Neural crest cell (in vitro differentiated cells): ENCODE measurements around the gene SNX25. TPM values are rescaled to one million over a fixed set of nuclear protein-coding genes. Genes with fewer than 3 reads are reported as not detected.
"Not testable (repeated sequence)": the region's sequence is repeated elsewhere in the genome, so short reads cannot be mapped to it uniquely, and the experiment has no call there.

ENCODE experiments used
- DNase-seq: peaks from one replicate; pipeline ENCODE4 v3.0.0; 2021; ENCODE audit warnings: low read depth, mixed read lengths, low spot score
- H3K27ac Mint-ChIP-seq: one replicate; pipeline ENCODE4 v1.8.0; 2021; ENCODE audit warnings: mild to moderate bottlenecking, mixed read lengths; ENCODE audit not compliant: unreplicated experiment
- H3K27me3 Mint-ChIP-seq: 2 replicates; pipeline ENCODE4 v1.8.0; 2021; ENCODE audit warnings: low read depth, mild to moderate bottlenecking, mixed read lengths
- H3K36me3 Mint-ChIP-seq: 2 replicates; pipeline ENCODE4 v1.8.0; 2021; ENCODE audit warnings: low read depth, mild to moderate bottlenecking, mixed read lengths
- H3K4me1 Mint-ChIP-seq: 2 replicates; pipeline ENCODE4 v1.8.0; 2021; ENCODE audit warnings: mixed read lengths
- H3K4me3 Mint-ChIP-seq: one replicate; pipeline ENCODE4 v1.8.0; 2021; ENCODE audit warnings: mild to moderate bottlenecking, mixed read lengths
- H3K9me3 Mint-ChIP-seq: 2 replicates; pipeline ENCODE4 v1.8.0; 2021; ENCODE audit warnings: mixed read lengths
- total RNA-seq: library from RNA; stranded (reverse); gene quantifications from 2 replicates; pipeline ENCODE4 v1.2.1, GENCODE V29; 2021
- TF ChIP-seq, protein P1 (sequence below): fragments of 200-600 bp; sonication (generic); conservative IDR thresholded peaks from 2 replicates; pipeline ENCODE4 v1.5.0; 2021; ENCODE audit warnings: antibody characterized with exemption, mild to moderate bottlenecking

Gene SNX25
- total RNA-seq, 1 donor from 2014 or later = 9.7 TPM

DNA sequence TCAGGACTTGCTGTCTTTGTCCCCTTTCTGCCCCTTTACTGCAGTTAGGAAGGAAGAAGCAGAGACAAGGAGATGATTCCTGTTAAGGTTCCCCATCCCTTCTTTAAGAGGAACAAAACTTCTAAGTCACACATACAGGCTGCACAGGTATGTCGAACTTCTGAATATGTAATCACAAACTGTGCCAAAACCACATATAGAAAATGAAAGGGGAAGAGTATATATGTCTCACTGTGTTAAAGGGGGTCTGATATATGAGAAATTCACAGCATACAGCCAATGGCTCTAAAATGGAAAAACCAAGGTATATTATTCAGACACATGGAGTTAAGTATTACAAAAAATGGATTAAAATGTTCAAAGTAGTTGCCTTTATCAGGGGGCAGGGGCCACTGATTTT, 17.3 kb upstream of the SNX25 start:
- H3K27me3 Mint-ChIP-seq = no peaks in the 10 kb centered on the region
- H3K4me1 Mint-ChIP-seq = no peaks in the 10 kb centered on the region
- H3K36me3 Mint-ChIP-seq = peaks cover 7% of the 10 kb centered on the region
- H3K4me3 Mint-ChIP-seq = no peak overlapping the region
- no peak overlapping the region for H3K27ac Mint-ChIP-seq
- H3K9me3 Mint-ChIP-seq = no peaks in the 10 kb centered on the region
- TF ChIP-seq, protein P1, sequence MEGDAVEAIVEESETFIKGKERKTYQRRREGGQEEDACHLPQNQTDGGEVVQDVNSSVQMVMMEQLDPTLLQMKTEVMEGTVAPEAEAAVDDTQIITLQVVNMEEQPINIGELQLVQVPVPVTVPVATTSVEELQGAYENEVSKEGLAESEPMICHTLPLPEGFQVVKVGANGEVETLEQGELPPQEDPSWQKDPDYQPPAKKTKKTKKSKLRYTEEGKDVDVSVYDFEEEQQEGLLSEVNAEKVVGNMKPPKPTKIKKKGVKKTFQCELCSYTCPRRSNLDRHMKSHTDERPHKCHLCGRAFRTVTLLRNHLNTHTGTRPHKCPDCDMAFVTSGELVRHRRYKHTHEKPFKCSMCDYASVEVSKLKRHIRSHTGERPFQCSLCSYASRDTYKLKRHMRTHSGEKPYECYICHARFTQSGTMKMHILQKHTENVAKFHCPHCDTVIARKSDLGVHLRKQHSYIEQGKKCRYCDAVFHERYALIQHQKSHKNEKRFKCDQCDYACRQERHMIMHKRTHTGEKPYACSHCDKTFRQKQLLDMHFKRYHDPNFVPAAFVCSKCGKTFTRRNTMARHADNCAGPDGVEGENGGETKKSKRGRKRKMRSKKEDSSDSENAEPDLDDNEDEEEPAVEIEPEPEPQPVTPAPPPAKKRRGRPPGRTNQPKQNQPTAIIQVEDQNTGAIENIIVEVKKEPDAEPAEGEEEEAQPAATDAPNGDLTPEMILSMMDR = no peak
- DNase-seq = no peak

DNA sequence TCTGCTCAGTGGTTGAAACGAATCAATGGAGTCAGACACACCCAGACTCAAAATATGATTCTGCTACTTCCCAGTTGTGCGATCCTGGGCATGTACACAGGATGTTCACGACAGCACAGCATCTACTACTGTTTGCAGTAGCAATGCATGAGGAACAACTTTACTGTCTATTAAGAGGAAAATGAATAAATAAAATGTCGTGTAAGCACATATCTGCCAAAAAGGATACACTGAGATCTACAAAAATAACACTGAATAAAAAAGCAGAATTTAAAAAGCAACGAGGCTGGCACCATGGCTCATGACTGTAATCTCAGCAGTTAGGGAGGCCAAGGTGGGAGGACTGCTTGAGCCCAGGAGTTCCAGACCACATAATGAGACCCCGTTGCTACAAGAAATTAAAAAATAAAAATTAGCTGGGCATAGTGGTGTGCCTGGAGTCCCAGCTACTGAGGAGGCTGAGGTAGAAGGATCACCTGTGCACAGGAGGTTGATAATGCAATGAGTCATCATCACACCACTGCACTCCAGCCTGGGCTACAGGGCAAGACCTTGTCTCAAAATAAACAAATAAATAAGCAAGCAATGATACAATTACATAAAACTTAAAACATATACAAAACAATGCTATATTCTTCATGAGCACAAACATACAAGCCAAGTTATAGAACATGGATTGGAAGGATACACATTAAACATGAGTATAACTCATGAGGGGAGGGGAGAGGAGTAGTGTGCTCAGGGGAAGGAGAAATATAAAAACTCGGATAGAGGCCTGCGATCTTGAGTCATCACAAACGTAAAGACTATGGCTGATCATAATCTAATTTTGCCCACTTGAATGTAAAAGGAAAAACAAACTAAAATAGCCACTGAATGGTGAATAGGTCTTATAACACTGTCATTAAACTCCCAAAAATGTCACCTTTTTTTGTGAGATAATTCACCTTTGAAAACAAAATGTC, 14.2 kb upstream of the SNX25 start:
- Mint-ChIP-seq H3K4me3 (no peak overlapping the region), H3K4me1 (no peaks in the 10 kb centered on the region), H3K27me3 (no peaks in the 10 kb centered on the region), H3K36me3 (peaks cover 7% of the 10 kb centered on the region), H3K9me3 (no peaks in the 10 kb centered on the region), H3K27ac (no peak overlapping the region)
- TF ChIP-seq, protein P1 = no peak
- no peak for DNase-seq

DNA sequence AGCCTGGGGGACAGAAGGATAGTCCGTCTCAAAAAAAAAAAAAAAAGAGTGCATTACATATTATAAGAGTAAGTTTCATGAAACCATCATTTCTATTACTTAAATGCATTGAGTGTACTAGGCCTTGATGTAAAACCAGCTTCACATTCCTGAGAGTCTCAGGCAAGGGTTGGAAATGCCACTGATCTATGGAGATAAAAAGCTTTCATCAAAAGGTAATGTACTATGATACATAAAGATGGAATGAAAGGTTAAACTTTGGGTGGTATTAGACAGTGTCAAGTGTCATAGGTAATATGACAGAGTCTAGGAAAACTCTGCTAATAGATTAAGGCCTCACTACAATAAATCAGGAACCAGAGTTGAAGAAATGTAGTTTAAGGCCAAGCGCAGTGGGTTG, 13.0 kb upstream of the SNX25 start:
- TF ChIP-seq, protein P1 = no peak
- Mint-ChIP-seq H3K9me3 (no peaks in the 10 kb centered on the region), H3K4me1 (peaks cover 3% of the 10 kb centered on the region), H3K4me3 (no peak overlapping the region), H3K36me3 (peaks cover 5% of the 10 kb centered on the region), H3K27me3 (no peaks in the 10 kb centered on the region), H3K27ac (no peak overlapping the region)
- no peak for DNase-seq

DNA sequence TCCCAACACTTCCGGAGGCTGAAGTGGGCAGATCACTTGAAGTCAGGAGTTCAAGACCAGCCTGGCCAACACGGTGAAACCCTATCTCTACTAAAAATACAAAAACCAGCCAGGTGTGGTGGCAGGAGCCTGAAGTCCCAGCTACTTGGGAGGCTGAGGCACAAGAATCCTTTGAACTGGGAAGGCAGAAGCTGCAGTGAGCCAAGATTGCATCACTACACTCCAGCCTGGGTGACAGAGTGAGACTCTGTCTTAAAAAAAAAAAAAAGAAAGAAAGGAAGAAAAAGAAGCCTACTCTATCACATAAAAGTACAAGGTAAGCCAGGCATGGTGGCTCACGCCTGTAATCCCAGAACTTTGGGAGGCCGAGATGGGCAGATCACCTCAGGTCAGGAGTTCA, 11.2 kb upstream of the SNX25 start:
- H3K9me3 Mint-ChIP-seq, H3K36me3 Mint-ChIP-seq, H3K27ac Mint-ChIP-seq, H3K27me3 Mint-ChIP-seq, DNase-seq, H3K4me3 Mint-ChIP-seq: not testable (repeated sequence)
- H3K4me1 Mint-ChIP-seq = peaks cover 20% of the 10 kb centered on the region

DNA sequence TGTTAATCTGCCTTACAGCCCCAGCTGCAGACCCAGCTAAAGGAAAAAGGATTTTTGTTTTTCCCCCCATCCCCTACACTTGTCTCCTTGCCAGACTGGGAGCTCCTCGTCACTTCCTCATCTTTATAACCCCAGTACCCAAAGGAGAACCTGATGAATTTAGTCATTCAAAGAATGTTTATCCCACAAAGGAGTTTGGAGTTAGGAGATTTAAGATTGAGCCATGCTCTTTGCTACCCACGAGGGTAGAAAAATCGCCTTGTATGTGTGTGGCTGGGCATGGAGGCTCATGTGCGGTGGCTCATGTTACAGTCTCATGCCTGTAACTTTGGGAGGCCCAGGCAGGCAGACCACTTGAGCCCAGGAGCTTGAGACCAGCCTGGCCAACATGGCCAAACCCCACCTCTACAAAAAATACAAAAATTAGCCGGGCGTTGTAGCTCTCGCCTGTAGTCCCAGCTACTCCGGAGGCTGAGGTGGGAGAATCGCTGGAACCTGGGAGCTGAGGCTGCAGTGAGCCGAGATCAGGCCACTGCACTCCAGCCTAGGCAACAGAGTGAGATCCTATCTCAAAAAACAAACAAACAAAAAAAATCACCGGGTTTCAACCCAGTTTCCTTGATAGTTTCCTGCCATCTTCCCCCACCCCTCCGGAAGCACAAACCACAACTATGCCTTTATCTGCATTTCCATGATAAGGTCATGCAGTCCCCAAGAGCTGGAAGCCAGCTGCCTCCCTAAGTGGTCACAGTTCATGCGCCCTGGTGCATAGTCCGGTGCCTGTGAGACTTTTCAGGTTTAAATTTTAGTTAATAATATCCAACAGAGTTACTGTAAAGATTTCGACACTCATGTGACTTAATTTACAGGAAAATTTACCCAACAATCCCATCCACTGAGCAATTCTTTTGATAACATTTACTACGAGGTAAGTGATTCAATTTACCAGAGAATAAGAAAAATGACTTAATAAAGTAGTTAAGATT, 7.1 kb upstream of the SNX25 start:
- Mint-ChIP-seq H3K4me1 (peaks cover 31% of the 10 kb centered on the region), H3K4me3 (peak overlapping the region; percentile 98), H3K36me3 (no peaks in the 10 kb centered on the region), H3K27me3 (no peaks in the 10 kb centered on the region), H3K9me3 (no peaks in the 10 kb centered on the region), H3K27ac (no peak overlapping the region)
- TF ChIP-seq, protein P1 = no peak
- no peak for DNase-seq
